Mesendoderm (in vitro differentiated cells): ENCODE data around the gene PTPN18.

Experiments
- DNase-seq: peaks from one replicate; pipeline ENCODE4 v3.0.0; 2013
- H2AK5ac ChIP-seq: 2 replicates; pipeline ENCODE4 v1.6.1; 2013; ENCODE audit warnings: low read length, inconsistent platforms
- H2BK120ac ChIP-seq: 2 replicates; pipeline ENCODE4 v1.6.1; 2013; ENCODE audit warnings: low read depth, mild to moderate bottlenecking, low read length, moderate library complexity, mixed read lengths
- H2BK15ac ChIP-seq: replicated peaks from 2 replicates; pipeline ENCODE4 v1.6.1; 2013; ENCODE audit warnings: low read depth, mild to moderate bottlenecking, moderate library complexity
- H2BK5ac ChIP-seq: 2 replicates; pipeline ENCODE4 v1.6.1; 2013; ENCODE audit warnings: low read length, inconsistent platforms
- H3K18ac ChIP-seq: 2 replicates; pipeline ENCODE4 v1.6.1; 2013; ENCODE audit warnings: mild to moderate bottlenecking, low read length, mixed read lengths
- H3K23ac ChIP-seq: one replicate; pipeline ENCODE4 v1.6.1; 2013; ENCODE audit warnings: low read length
- H3K27ac ChIP-seq: 2 replicates; pipeline ENCODE4 v1.5.1; 2013; ENCODE audit warnings: low read depth, mild to moderate bottlenecking, inconsistent platforms, low read length, moderate library complexity
- H3K27me3 ChIP-seq: 2 replicates; pipeline ENCODE4 v1.6.1; 2013; ENCODE audit warnings: low read length, control low read depth, mild to moderate bottlenecking, inconsistent platforms; ENCODE audit not compliant: insufficient read depth, poor library complexity
- H3K36me3 ChIP-seq: 2 replicates; pipeline ENCODE4 v1.6.1; 2013; ENCODE audit warnings: low read length, inconsistent platforms; ENCODE audit not compliant: control insufficient read depth, insufficient read depth
- H3K4ac ChIP-seq: one replicate; pipeline ENCODE4 v1.6.1; 2013; ENCODE audit warnings: low read depth, mild to moderate bottlenecking, low read length, moderate library complexity
- H3K4me1 ChIP-seq: 2 replicates; pipeline ENCODE4 v1.6.1; 2013; ENCODE audit warnings: low read depth, low read length, inconsistent platforms; ENCODE audit not compliant: control insufficient read depth
- H3K4me2 ChIP-seq: 2 replicates; pipeline ENCODE4 v1.6.1; 2013; ENCODE audit warnings: low read length
- H3K4me3 ChIP-seq: 2 replicates; pipeline ENCODE4 v1.5.1; 2013; ENCODE audit warnings: mild to moderate bottlenecking, low read length
- H3K56ac ChIP-seq: one replicate; pipeline ENCODE4 v1.6.1; 2013; ENCODE audit warnings: low read length
- H3K79me1 ChIP-seq: 2 replicates; pipeline ENCODE4 v1.6.1; 2013; ENCODE audit warnings: low read length, inconsistent platforms
- H3K79me2 ChIP-seq: 2 replicates; pipeline ENCODE4 v1.6.1; 2013; ENCODE audit warnings: mild to moderate bottlenecking, low read length; ENCODE audit not compliant: control insufficient read depth, insufficient read depth
- H3K9ac ChIP-seq: 2 replicates; pipeline ENCODE4 v1.6.1; 2013; ENCODE audit warnings: low read length, inconsistent platforms
- H4K5ac ChIP-seq: one replicate; pipeline ENCODE4 v1.6.1; 2013; ENCODE audit warnings: low read length
- H4K8ac ChIP-seq: one replicate; pipeline ENCODE4 v1.6.1; 2013; ENCODE audit warnings: low read depth, mild to moderate bottlenecking, control low read depth, low read length, moderate library complexity
- WGBS: extraction: QIAGEN DNeasy Blood & Tissue Kit; methylation state at CpG from one replicate; pipeline ENCODE4 v1.1.7; 2013; ENCODE audit warnings: low lambda C conversion rate, missing lambda C conversion rate; ENCODE audit not compliant: insufficient coverage; ENCODE audit errors: extremely low coverage; 5-methylcytosine and 5-hydroxymethylcytosine counted together

PTPN18 gene

DNA sequence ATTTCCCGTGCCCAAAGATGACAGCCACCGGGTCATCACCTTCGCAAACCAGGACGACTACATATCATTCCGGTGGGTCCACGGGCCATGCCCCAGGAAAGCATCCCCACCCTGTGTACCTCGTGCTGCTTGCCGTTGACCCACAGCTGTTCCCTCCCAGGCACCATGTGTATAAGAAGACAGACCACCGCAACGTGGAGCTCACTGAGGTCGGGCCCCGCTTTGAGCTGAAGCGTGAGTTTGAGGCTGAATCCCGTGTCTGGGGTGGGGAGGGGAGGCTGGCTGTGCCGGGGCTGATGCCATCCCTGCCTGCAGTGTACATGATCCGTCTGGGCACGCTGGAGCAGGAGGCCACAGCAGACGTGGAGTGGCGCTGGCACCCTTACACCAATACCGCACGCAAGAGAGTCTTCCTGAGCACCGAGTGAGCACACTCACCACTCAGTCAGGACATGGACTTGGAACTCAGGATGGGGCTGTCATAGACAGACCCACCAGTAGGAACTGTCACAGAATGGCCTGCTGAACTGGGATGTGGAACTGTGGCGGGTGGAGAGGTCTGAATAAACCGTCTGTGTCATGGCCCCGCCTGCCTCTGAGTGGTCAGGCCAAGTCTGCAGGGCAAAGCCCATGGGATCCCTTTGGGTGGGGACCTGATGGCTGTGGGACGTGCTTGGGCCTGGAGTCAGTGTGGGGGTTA lies 9.7 kb upstream of the PTPN18 start:
- Histone ChIP-seq H3K36me3 (peaks cover 9% of the 10 kb centered on the region), H3K79me2 (peaks cover 11% of the 10 kb centered on the region), H2BK15ac (no peak overlapping the region), H3K4ac (no peak overlapping the region), H3K27me3 (no peaks in the 10 kb centered on the region), H3K4me2 (no peak overlapping the region), H3K79me1 (peaks cover 8% of the 10 kb centered on the region), H3K4me3 (no peak overlapping the region), H4K8ac (no peak overlapping the region), H3K23ac (no peak overlapping the region), H3K4me1 (no peaks in the 10 kb centered on the region), H3K27ac (no peak overlapping the region), H3K56ac (no peak overlapping the region), H2BK5ac (no peak overlapping the region), H3K18ac (no peak overlapping the region), H3K9ac (no peak overlapping the region), H4K5ac (no peak overlapping the region), H2AK5ac (no peak overlapping the region), H2BK120ac (no peak overlapping the region)
- no CpG with 5 or more reads among the region's 26 CpGs for WGBS
- no peak for DNase-seq

GRCh38 chr2:130346741-130347066 lies 9.2 kb upstream of the PTPN18 start:
- H3K4me2 ChIP-seq: no peak overlapping the region
- no peaks in the 10 kb centered on the region for H3K4me1 ChIP-seq
- peaks cover 9% of the 10 kb centered on the region for H3K36me3 ChIP-seq
- H3K18ac ChIP-seq: no peak overlapping the region
- WGBS: no CpG with 5 or more reads among the region's 4 CpGs
- no peak overlapping the region for H2AK5ac ChIP-seq
- DNase-seq: no peak
- no peak overlapping the region for H2BK120ac ChIP-seq
- H4K5ac ChIP-seq: no peak overlapping the region
- H3K27ac ChIP-seq: no peak overlapping the region
- no peak overlapping the region for H3K4me3 ChIP-seq
- H4K8ac ChIP-seq: no peak overlapping the region
- H3K56ac ChIP-seq: no peak overlapping the region
- H3K4ac ChIP-seq: no peak overlapping the region
- no peak overlapping the region for H2BK5ac ChIP-seq
- H3K79me1 ChIP-seq: peaks cover 8% of the 10 kb centered on the region
- no peak overlapping the region for H3K9ac ChIP-seq
- H2BK15ac ChIP-seq: no peak overlapping the region
- H3K79me2 ChIP-seq: peaks cover 11% of the 10 kb centered on the region
- H3K27me3 ChIP-seq: no peaks in the 10 kb centered on the region
- no peak overlapping the region for H3K23ac ChIP-seq

GRCh38 chr2:130347220-130347925 lies 8.5 kb upstream of the PTPN18 start:
- Histone ChIP-seq H3K23ac (no peak overlapping the region), H3K18ac (no peak overlapping the region), H3K79me1 (peaks cover 8% of the 10 kb centered on the region), H2AK5ac (no peak overlapping the region), H2BK120ac (no peak overlapping the region), H3K4me1 (no peaks in the 10 kb centered on the region), H4K8ac (no peak overlapping the region), H4K5ac (no peak overlapping the region), H3K9ac (no peak overlapping the region), H3K4me2 (no peak overlapping the region), H3K56ac (no peak overlapping the region), H3K27me3 (no peaks in the 10 kb centered on the region), H3K4me3 (no peak overlapping the region), H3K79me2 (peaks cover 11% of the 10 kb centered on the region), H3K4ac (no peak overlapping the region), H3K36me3 (peaks cover 9% of the 10 kb centered on the region), H2BK15ac (no peak overlapping the region), H2BK5ac (no peak overlapping the region), H3K27ac (no peak overlapping the region)
- DNase-seq: no peak
- no CpG with 5 or more reads among the region's 7 CpGs for WGBS

- no peak overlapping the region for H3K4ac ChIP-seq
- no peak overlapping the region for H2BK15ac ChIP-seq
- H3K23ac ChIP-seq: no peak overlapping the region
- peaks cover 3% of the 10 kb centered on the region for H3K79me2 ChIP-seq
- H4K8ac ChIP-seq: no peak overlapping the region
- H3K27me3 ChIP-seq: no peaks in the 10 kb centered on the region
- no peak overlapping the region for H3K4me3 ChIP-seq
- H2BK120ac ChIP-seq: no peak overlapping the region
- H4K5ac ChIP-seq: no peak overlapping the region
- DNase-seq: no peak
- H3K4me1 ChIP-seq: no peaks in the 10 kb centered on the region
- no peak overlapping the region for H3K18ac ChIP-seq
- peaks cover 5% of the 10 kb centered on the region for H3K79me1 ChIP-seq
- H2AK5ac ChIP-seq: no peak overlapping the region
- WGBS: no CpG with 5 or more reads among the region's 3 CpGs
- peaks cover 9% of the 10 kb centered on the region for H3K36me3 ChIP-seq
- no peak overlapping the region for H3K56ac ChIP-seq
- H3K9ac ChIP-seq: no peak overlapping the region
- no peak overlapping the region for H3K27ac ChIP-seq
- no peak overlapping the region for H3K4me2 ChIP-seq
- no peak overlapping the region for H2BK5ac ChIP-seq
Observed at GRCh38 chr2:130349174-130349573, 6.7 kb upstream of the PTPN18 start.

- no peak overlapping the region for H3K9ac ChIP-seq
- H3K23ac ChIP-seq: no peak overlapping the region
- H2BK120ac ChIP-seq: no peak overlapping the region
- H3K4ac ChIP-seq: no peak overlapping the region
- H3K27ac ChIP-seq: no peak overlapping the region
- no peak overlapping the region for H3K4me3 ChIP-seq
- no peak overlapping the region for H2BK15ac ChIP-seq
- H3K56ac ChIP-seq: no peak overlapping the region
- H2BK5ac ChIP-seq: no peak overlapping the region
- H3K4me1 ChIP-seq: no peaks in the 10 kb centered on the region
- H4K8ac ChIP-seq: no peak overlapping the region
- H4K5ac ChIP-seq: no peak overlapping the region
- WGBS: no CpG with 5 or more reads among the region's 7 CpGs
- peaks cover 3% of the 10 kb centered on the region for H3K36me3 ChIP-seq
- H3K18ac ChIP-seq: no peak overlapping the region
- no peak for DNase-seq
- H3K4me2 ChIP-seq: no peak overlapping the region
- no peak overlapping the region for H2AK5ac ChIP-seq
- no peaks in the 10 kb centered on the region for H3K79me2 ChIP-seq
- H3K27me3 ChIP-seq: peaks cover 5% of the 10 kb centered on the region
- no peaks in the 10 kb centered on the region for H3K79me1 ChIP-seq
Observed at GRCh38 chr2:130351711-130352110, 4.1 kb upstream of the PTPN18 start.
